SK-N-SH treated with all-trans-retinoic acid at 6 μM for 48 hours (cell line): ENCODE data around the gene RGS2.

Experiments
- ATAC-seq: fragments of 200-7000 bp; cut with Tn5 transposase; 3 replicates; pipeline ENCODE4 v1.9.1; 2020; ENCODE audit warnings: mild to moderate bottlenecking, moderate library complexity
- ARNTL ChIP-seq: fragments of 450-650 bp; formaldehyde crosslinking; IDR thresholded peaks from 2 replicates; pipeline ENCODE4 v1.5.0; 2020; ENCODE audit warnings: low read depth, mild to moderate bottlenecking, moderate library complexity, borderline replicate concordance
- BACH2 ChIP-seq: fragments of 250-450 bp; sonication (Bioruptor Pico); IDR thresholded peaks from 2 replicates; pipeline ENCODE4 v1.9.0; 2021; ENCODE audit warnings: mild to moderate bottlenecking, borderline replicate concordance
- ESRRG ChIP-seq: fragments of 250-450 bp; sonication (Bioruptor Pico); IDR thresholded peaks from 2 replicates; pipeline ENCODE4 v1.6.1; 2021; ENCODE audit warnings: mild to moderate bottlenecking
- GLIS3 ChIP-seq: fragments of 250-450 bp; sonication (Bioruptor Pico); IDR thresholded peaks from 2 replicates; pipeline ENCODE4 v1.5.0; 2020; ENCODE audit warnings: mild to moderate bottlenecking, moderate library complexity
- ISL1 ChIP-seq: fragments of 250-450 bp; sonication (Bioruptor Pico); IDR thresholded peaks from 2 replicates; pipeline ENCODE4 v2.1.2; 2022; ENCODE audit warnings: mild to moderate bottlenecking, moderate library complexity
- PPARA ChIP-seq: fragments of 250-450 bp; sonication (Bioruptor Pico); IDR thresholded peaks from 2 replicates; pipeline ENCODE4 v1.5.0; 2020; ENCODE audit warnings: mild to moderate bottlenecking, borderline replicate concordance
- SNAI2 ChIP-seq: fragments of 250-450 bp; sonication (Bioruptor Pico); IDR thresholded peaks from 2 replicates; pipeline ENCODE4 v1.5.0; 2020; ENCODE audit warnings: mild to moderate bottlenecking, moderate library complexity
- TCF4 ChIP-seq: fragments of 250-450 bp; sonication (Bioruptor Pico); IDR thresholded peaks from 2 replicates; pipeline ENCODE4 v1.8.0; 2021; ENCODE audit warnings: mild to moderate bottlenecking, moderate library complexity, borderline replicate concordance
- ZFP3 ChIP-seq: fragments of 250-450 bp; sonication (Bioruptor Pico); IDR thresholded peaks from 2 replicates; pipeline ENCODE4 v1.5.0; 2020; ENCODE audit warnings: mild to moderate bottlenecking, moderate library complexity
- ZFP30 ChIP-seq: fragments of 450-650 bp; formaldehyde crosslinking; IDR thresholded peaks from 2 replicates; pipeline ENCODE4 v1.5.0; 2022; ENCODE audit warnings: mild to moderate bottlenecking, moderate library complexity
- ZNF565 ChIP-seq: fragments of 450-650 bp; formaldehyde crosslinking; conservative IDR thresholded peaks from 2 replicates; pipeline ENCODE4 v1.5.0; 2020; ENCODE audit warnings: low read depth, mild to moderate bottlenecking, moderate library complexity
- ZNF70 ChIP-seq: fragments of 450-650 bp; formaldehyde crosslinking; IDR thresholded peaks from 2 replicates; pipeline ENCODE4 v1.5.0; 2020; ENCODE audit warnings: mild to moderate bottlenecking, moderate library complexity
- ZNF8 ChIP-seq: fragments of 450-650 bp; formaldehyde crosslinking; IDR thresholded peaks from 2 replicates; pipeline ENCODE4 v1.5.0; 2020; ENCODE audit warnings: mild to moderate bottlenecking, moderate library complexity
- TF ChIP-seq, protein P1 (sequence below): fragments of 250-450 bp; sonication (Bioruptor Pico); IDR thresholded peaks from 2 replicates; pipeline ENCODE4 v1.5.1; 2021; ENCODE audit warnings: mild to moderate bottlenecking, moderate library complexity
- TF ChIP-seq, protein P2 (sequence below): fragments of 250-450 bp; sonication (Bioruptor Pico); IDR thresholded peaks from 2 replicates; pipeline ENCODE4 v1.8.0; 2021; ENCODE audit warnings: low read depth, mild to moderate bottlenecking, moderate library complexity, borderline replicate concordance
- TF ChIP-seq, protein P3 (sequence below): fragments of 250-450 bp; sonication (Bioruptor Pico); IDR thresholded peaks from 2 replicates; pipeline ENCODE4 v1.8.0; 2020; ENCODE audit warnings: mild to moderate bottlenecking, moderate library complexity, borderline replicate concordance
- TF ChIP-seq, protein P4 (sequence below): fragments of 250-450 bp; sonication (Bioruptor Pico); IDR thresholded peaks from 2 replicates; pipeline ENCODE4 v1.5.1; 2020; ENCODE audit warnings: low read depth, mild to moderate bottlenecking, moderate library complexity
- TF ChIP-seq, protein P5 (sequence below): fragments of 250-450 bp; sonication (Bioruptor Pico); IDR thresholded peaks from 2 replicates; pipeline ENCODE4 v1.5.0; 2020; ENCODE audit warnings: mild to moderate bottlenecking, moderate library complexity

Gene RGS2

DNA sequence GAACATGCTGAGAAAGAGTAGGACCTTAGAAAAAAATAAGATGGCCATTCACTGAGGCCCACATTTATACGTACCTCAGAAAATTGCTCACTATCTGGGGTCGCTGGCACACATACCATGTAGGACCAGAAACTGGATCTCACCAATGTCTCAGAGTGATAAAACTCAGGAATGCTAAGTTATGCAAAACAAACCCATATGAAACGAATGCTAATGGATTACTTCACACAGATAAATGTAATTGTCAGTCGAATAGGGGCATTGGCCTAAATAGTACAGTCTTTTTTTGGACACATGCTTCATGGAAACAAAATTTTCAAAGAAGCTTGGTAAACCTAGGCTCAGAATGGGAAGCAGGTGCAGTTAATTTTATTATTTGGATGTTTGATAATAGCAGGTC is 32.6 kb upstream of the RGS2 start (continued):
- TF ChIP-seq, protein P1, sequence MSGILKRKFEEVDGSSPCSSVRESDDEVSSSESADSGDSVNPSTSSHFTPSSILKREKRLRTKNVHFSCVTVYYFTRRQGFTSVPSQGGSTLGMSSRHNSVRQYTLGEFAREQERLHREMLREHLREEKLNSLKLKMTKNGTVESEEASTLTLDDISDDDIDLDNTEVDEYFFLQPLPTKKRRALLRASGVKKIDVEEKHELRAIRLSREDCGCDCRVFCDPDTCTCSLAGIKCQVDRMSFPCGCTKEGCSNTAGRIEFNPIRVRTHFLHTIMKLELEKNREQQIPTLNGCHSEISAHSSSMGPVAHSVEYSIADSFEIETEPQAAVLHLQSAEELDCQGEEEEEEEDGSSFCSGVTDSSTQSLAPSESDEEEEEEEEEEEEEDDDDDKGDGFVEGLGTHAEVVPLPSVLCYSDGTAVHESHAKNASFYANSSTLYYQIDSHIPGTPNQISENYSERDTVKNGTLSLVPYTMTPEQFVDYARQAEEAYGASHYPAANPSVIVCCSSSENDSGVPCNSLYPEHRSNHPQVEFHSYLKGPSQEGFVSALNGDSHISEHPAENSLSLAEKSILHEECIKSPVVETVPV = no peak
- TF ChIP-seq, protein P2, sequence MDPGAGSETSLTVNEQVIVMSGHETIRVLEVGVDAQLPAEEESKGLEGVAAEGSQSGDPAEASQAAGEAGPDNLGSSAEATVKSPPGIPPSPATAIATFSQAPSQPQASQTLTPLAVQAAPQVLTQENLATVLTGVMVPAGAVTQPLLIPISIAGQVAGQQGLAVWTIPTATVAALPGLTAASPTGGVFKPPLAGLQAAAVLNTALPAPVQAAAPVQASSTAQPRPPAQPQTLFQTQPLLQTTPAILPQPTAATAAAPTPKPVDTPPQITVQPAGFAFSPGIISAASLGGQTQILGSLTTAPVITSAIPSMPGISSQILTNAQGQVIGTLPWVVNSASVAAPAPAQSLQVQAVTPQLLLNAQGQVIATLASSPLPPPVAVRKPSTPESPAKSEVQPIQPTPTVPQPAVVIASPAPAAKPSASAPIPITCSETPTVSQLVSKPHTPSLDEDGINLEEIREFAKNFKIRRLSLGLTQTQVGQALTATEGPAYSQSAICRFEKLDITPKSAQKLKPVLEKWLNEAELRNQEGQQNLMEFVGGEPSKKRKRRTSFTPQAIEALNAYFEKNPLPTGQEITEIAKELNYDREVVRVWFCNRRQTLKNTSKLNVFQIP (CRISPR knock-in tag) = no peak
- no peak for TF ChIP-seq SNAI2

DNA sequence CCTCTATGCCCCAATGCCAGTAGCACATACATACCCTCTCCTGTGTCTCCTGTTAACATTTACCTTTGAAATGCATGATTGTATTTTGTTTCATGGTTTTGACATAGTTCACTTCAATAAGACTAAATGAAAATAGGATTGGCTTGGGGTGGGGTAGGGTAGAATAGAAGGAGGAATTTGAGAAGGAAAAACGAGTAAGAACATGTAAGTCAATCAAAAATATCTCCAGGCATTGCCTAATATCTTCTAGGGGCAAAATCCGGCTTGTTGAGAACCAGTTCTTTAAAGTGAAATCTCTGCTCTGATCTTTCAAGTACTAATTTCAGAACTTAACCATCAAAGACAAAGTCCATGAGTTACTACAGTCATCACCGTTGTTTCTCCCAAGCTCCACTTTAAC is 31.8 kb upstream of the RGS2 start:
- no peak for ATAC-seq
- TF ChIP-seq ARNTL (CRISPR knock-in tag) = no peak
- TF ChIP-seq, protein P1 = no peak

DNA sequence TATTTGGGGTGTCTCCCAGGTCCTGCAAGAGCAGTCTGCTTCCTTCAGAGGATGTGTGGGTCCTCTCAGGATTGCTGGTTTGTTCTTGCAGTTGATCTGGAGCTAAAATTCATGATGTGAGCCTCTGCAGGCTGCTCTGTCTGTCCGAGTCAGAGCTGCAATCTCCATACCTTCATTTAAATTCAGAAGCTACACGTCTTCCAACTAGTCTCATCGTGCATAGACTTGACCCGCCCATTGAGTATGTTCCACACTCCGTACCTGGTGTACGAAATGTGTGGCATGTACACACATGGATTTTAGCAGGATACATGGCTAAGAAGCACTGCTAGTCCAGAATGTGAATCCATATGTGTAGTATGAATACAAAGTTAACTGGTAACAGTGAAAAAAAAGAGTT is 25.0 kb upstream of the RGS2 start:
- ATAC-seq = no peak
- TF ChIP-seq ESRRG (CRISPR knock-in tag) (no peak), BACH2 (CRISPR knock-in tag) (no peak), ZFP3 (CRISPR knock-in tag) (no peak), ZNF70 (no peak), ARNTL (CRISPR knock-in tag) (no peak), GLIS3 (CRISPR knock-in tag) (no peak), PPARA (no peak), ZNF565 (CRISPR knock-in tag) (no peak), ZNF8 (CRISPR knock-in tag) (no peak), ZFP30 (no peak), TCF4 (CRISPR knock-in tag) (no peak)
- TF ChIP-seq, protein P3, sequence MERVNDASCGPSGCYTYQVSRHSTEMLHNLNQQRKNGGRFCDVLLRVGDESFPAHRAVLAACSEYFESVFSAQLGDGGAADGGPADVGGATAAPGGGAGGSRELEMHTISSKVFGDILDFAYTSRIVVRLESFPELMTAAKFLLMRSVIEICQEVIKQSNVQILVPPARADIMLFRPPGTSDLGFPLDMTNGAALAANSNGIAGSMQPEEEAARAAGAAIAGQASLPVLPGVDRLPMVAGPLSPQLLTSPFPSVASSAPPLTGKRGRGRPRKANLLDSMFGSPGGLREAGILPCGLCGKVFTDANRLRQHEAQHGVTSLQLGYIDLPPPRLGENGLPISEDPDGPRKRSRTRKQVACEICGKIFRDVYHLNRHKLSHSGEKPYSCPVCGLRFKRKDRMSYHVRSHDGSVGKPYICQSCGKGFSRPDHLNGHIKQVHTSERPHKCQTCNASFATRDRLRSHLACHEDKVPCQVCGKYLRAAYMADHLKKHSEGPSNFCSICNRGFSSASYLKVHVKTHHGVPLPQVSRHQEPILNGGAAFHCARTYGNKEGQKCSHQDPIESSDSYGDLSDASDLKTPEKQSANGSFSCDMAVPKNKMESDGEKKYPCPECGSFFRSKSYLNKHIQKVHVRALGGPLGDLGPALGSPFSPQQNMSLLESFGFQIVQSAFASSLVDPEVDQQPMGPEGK (CRISPR knock-in tag) = no peak
- TF ChIP-seq, protein P4, sequence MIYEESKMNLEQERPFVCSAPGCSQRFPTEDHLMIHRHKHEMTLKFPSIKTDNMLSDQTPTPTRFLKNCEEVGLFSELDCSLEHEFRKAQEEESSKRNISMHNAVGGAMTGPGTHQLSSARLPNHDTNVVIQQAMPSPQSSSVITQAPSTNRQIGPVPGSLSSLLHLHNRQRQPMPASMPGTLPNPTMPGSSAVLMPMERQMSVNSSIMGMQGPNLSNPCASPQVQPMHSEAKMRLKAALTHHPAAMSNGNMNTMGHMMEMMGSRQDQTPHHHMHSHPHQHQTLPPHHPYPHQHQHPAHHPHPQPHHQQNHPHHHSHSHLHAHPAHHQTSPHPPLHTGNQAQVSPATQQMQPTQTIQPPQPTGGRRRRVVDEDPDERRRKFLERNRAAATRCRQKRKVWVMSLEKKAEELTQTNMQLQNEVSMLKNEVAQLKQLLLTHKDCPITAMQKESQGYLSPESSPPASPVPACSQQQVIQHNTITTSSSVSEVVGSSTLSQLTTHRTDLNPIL (CRISPR knock-in tag) = no peak
- TF ChIP-seq, protein P2 (CRISPR knock-in tag) = no peak

DNA sequence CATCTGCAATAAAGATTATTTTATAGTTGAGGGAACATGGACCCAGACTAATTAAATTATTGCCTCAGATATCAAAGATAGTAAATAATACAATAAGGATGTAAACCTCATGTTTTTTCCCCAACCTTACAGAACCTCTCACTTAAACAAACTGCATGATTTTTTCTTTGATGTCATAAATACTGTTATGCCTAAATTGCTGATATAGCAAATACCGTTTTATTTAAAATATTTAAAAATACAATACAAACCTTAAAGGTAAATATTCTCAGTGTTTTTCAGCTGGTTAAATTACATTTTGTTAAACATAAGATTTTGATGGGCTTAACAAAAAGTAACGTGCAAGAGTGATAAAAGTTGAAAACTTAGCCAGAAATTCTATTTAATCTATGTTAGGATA is 24.4 kb upstream of the RGS2 start:
- no peak for ATAC-seq
- TF ChIP-seq, protein P2 (CRISPR knock-in tag) = no peak
- TF ChIP-seq ESRRG (CRISPR knock-in tag) = no peak
- TF ChIP-seq PPARA = no peak
- TF ChIP-seq ZNF8 (CRISPR knock-in tag) = no peak
- TF ChIP-seq ZNF70 = no peak
- TF ChIP-seq ARNTL (CRISPR knock-in tag) = no peak
- TF ChIP-seq, protein P3 (CRISPR knock-in tag) = no peak
- no peak for TF ChIP-seq ISL1 (CRISPR knock-in tag)
- TF ChIP-seq, protein P5, sequence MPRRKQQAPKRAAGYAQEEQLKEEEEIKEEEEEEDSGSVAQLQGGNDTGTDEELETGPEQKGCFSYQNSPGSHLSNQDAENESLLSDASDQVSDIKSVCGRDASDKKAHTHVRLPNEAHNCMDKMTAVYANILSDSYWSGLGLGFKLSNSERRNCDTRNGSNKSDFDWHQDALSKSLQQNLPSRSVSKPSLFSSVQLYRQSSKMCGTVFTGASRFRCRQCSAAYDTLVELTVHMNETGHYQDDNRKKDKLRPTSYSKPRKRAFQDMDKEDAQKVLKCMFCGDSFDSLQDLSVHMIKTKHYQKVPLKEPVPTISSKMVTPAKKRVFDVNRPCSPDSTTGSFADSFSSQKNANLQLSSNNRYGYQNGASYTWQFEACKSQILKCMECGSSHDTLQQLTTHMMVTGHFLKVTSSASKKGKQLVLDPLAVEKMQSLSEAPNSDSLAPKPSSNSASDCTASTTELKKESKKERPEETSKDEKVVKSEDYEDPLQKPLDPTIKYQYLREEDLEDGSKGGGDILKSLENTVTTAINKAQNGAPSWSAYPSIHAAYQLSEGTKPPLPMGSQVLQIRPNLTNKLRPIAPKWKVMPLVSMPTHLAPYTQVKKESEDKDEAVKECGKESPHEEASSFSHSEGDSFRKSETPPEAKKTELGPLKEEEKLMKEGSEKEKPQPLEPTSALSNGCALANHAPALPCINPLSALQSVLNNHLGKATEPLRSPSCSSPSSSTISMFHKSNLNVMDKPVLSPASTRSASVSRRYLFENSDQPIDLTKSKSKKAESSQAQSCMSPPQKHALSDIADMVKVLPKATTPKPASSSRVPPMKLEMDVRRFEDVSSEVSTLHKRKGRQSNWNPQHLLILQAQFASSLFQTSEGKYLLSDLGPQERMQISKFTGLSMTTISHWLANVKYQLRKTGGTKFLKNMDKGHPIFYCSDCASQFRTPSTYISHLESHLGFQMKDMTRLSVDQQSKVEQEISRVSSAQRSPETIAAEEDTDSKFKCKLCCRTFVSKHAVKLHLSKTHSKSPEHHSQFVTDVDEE = no peak
- TF ChIP-seq SNAI2 = no peak
- TF ChIP-seq ZNF565 (CRISPR knock-in tag) = no peak
- no peak for TF ChIP-seq ZFP30
- TF ChIP-seq ZFP3 (CRISPR knock-in tag) = no peak
